WTC11 (cell line): Measurements from ENCODE around the gene DKK3. TPM values are rescaled to one million over a fixed set of nuclear protein-coding genes. Genes with fewer than 3 reads are reported as not detected.

Experiments used
- ATAC-seq: fragments of 200-7000 bp; cut with Tn5 transposase; 2 replicates; pipeline ENCODE4 v1.10.0; 2021; ENCODE audit warnings: mild to moderate bottlenecking, moderate library complexity
- CTCF ChIA-PET: fragments of 300-600 bp; sonication (Branson Sonifier 250); formaldehyde crosslinking; loops from one replicate; lab custom pipeline; 2021; ENCODE audit warnings: antibody characterized with exemption; lab: Charles Lee
- POLR2A ChIA-PET: fragments of 350-600 bp; sonication (Branson Sonifier 250); formaldehyde crosslinking; loops from one replicate; lab custom pipeline; 2021; ENCODE audit warnings: antibody characterized with exemption; lab: Charles Lee
- DNase-seq: peaks from one replicate; pipeline ENCODE4 v3.0.0; 2021; ENCODE audit warnings: low spot score
- H3K27ac Mint-ChIP-seq: 2 replicates; pipeline ENCODE4 v1.8.0; 2021; ENCODE audit warnings: mixed read lengths
- H3K27me3 Mint-ChIP-seq: 2 replicates; pipeline ENCODE4 v1.8.0; 2021; ENCODE audit warnings: low read depth, mild to moderate bottlenecking, moderate library complexity, mixed read lengths
- H3K36me3 Mint-ChIP-seq: 2 replicates; pipeline ENCODE4 v1.8.0; 2021; ENCODE audit warnings: mixed read lengths
- H3K4me1 Mint-ChIP-seq: 2 replicates; pipeline ENCODE4 v1.8.0; 2022; ENCODE audit warnings: mixed read lengths
- H3K4me3 Mint-ChIP-seq: 2 replicates; pipeline ENCODE4 v1.8.0; 2021; ENCODE audit warnings: mild to moderate bottlenecking, moderate library complexity, mixed read lengths
- H3K9me3 Mint-ChIP-seq: 2 replicates; pipeline ENCODE4 v1.8.0; 2021; ENCODE audit warnings: mixed read lengths
- ATF2 ChIP-seq: sonication (generic); formaldehyde crosslinking; IDR thresholded peaks from 2 replicates; pipeline ENCODE4 v1.8.1; 2022; ENCODE audit warnings: low read depth, missing genetic modification reagents, borderline replicate concordance
- ATF3 ChIP-seq: sonication (generic); formaldehyde crosslinking; conservative IDR thresholded peaks from 2 replicates; pipeline ENCODE4 v1.8.1; 2022; ENCODE audit warnings: mild to moderate bottlenecking, missing genetic modification reagents
- CTCF ChIP-seq: fragments of 200-600 bp; IDR thresholded peaks from 2 replicates; pipeline ENCODE4 v1.8.0; 2022; ENCODE audit warnings: antibody characterized with exemption
- EMX1 ChIP-seq: fragments of 250-450 bp; sonication (Bioruptor Pico); IDR thresholded peaks from 2 replicates; pipeline ENCODE4 v1.8.0; 2021; ENCODE audit warnings: mild to moderate bottlenecking
- ERG ChIP-seq: fragments of 250-450 bp; sonication (Bioruptor Pico); IDR thresholded peaks from 2 replicates; pipeline ENCODE4 v1.8.0; 2021; ENCODE audit warnings: mild to moderate bottlenecking
- ETV6 ChIP-seq: sonication (generic); formaldehyde crosslinking; IDR thresholded peaks from 2 replicates; pipeline ENCODE4 v1.8.1; 2022; ENCODE audit warnings: mild to moderate bottlenecking, missing genetic modification reagents
- FOXJ3 ChIP-seq: sonication (generic); formaldehyde crosslinking; IDR thresholded peaks from 2 replicates; pipeline ENCODE4 v1.9.0; 2021; ENCODE audit warnings: missing genetic modification reagents, mild to moderate bottlenecking, borderline replicate concordance
- FOXP4 ChIP-seq: sonication (generic); formaldehyde crosslinking; IDR thresholded peaks from 2 replicates; pipeline ENCODE4 v1.8.0; 2022; ENCODE audit warnings: mild to moderate bottlenecking, missing genetic modification reagents
- GRHL2 ChIP-seq: fragments of 250-450 bp; sonication (Bioruptor Pico); IDR thresholded peaks from 2 replicates; pipeline ENCODE4 v1.8.0; 2022; ENCODE audit warnings: mild to moderate bottlenecking, moderate library complexity; ENCODE audit not compliant: insufficient replicate concordance, severe bottlenecking
- IRF1 ChIP-seq: sonication (generic); formaldehyde crosslinking; IDR thresholded peaks from 2 replicates; pipeline ENCODE4 v1.8.0; 2023; ENCODE audit warnings: missing genetic modification reagents
- JUN ChIP-seq: sonication (generic); formaldehyde crosslinking; IDR thresholded peaks from 2 replicates; pipeline ENCODE4 v1.8.0; 2023; ENCODE audit warnings: mild to moderate bottlenecking, missing genetic modification reagents
- MXD4 ChIP-seq: fragments of 250-450 bp; sonication (Bioruptor Pico); IDR thresholded peaks from 2 replicates; pipeline ENCODE4 v1.8.0; 2021; ENCODE audit warnings: mild to moderate bottlenecking, moderate library complexity, borderline replicate concordance
- NFE2L1 ChIP-seq: sonication (generic); formaldehyde crosslinking; IDR thresholded peaks from 2 replicates; pipeline ENCODE4 v1.8.1; 2023; ENCODE audit warnings: missing genetic modification reagents
- NFYB ChIP-seq: sonication (generic); formaldehyde crosslinking; conservative IDR thresholded peaks from 2 replicates; pipeline ENCODE4 v1.8.0; 2022; ENCODE audit warnings: low read depth, missing genetic modification reagents
- PREB ChIP-seq: sonication (generic); formaldehyde crosslinking; IDR thresholded peaks from 2 replicates; pipeline ENCODE4 v1.8.1; 2022; ENCODE audit warnings: mild to moderate bottlenecking, missing genetic modification reagents, moderate library complexity, borderline replicate concordance
- PRRX2 ChIP-seq: fragments of 250-450 bp; sonication (Bioruptor Pico); IDR thresholded peaks from 2 replicates; pipeline ENCODE4 v1.8.0; 2021; ENCODE audit warnings: mild to moderate bottlenecking
- SMAD3 ChIP-seq: sonication (generic); formaldehyde crosslinking; IDR thresholded peaks from 2 replicates; pipeline ENCODE4 v1.8.0; 2022; ENCODE audit warnings: missing genetic modification reagents, mild to moderate bottlenecking, borderline replicate concordance
- SOX15 ChIP-seq: fragments of 250-450 bp; sonication (Bioruptor Pico); IDR thresholded peaks from 2 replicates; pipeline ENCODE4 v1.9.0; 2021; ENCODE audit warnings: mild to moderate bottlenecking
- ZNF232 ChIP-seq: sonication (generic); formaldehyde crosslinking; IDR thresholded peaks from 2 replicates; pipeline ENCODE4 v1.8.0; 2022; ENCODE audit warnings: mild to moderate bottlenecking, missing genetic modification reagents
- ZNF423 ChIP-seq: fragments of 250-450 bp; sonication (Bioruptor Pico); IDR thresholded peaks from 2 replicates; pipeline ENCODE4 v2.1.2; 2022; ENCODE audit warnings: mild to moderate bottlenecking, moderate library complexity
- total RNA-seq: library from RNA; stranded (reverse); gene quantifications from 3 replicates; pipeline ENCODE4 v1.2.3, GENCODE V29; 2021

Gene DKK3
- total RNA-seq, 1 experiment from 2014 or later, result 17.6 TPM

- TF ChIP-seq CTCF (no peak), ETV6 (CRISPR knock-in tag) (no peak), IRF1 (CRISPR knock-in tag) (no peak)
Measured at GRCh38 chr11:11975201-11976092, 33.0 kb downstream of the DKK3 start (continued).

- Mint-ChIP-seq H3K36me3 (no peaks in the 10 kb centered on the region), H3K27me3 (no peaks in the 10 kb centered on the region; the same call in 1 of the 2 replicates), H3K4me3 (no peak overlapping the region), H3K4me1 (peaks cover 28% of the 10 kb centered on the region), H3K9me3 (no peaks in the 10 kb centered on the region), H3K27ac (no peak overlapping the region)
- ATAC-seq, result no peak
- DNase-seq, result no peak
- TF ChIP-seq FOXJ3, result no peak
- TF ChIP-seq ZNF423 (CRISPR knock-in tag), result no peak
- TF ChIP-seq NFYB (CRISPR knock-in tag), result no peak
- no peak for TF ChIP-seq SOX15 (CRISPR knock-in tag)
- no peak for TF ChIP-seq IRF1 (CRISPR knock-in tag)
- TF ChIP-seq MXD4 (CRISPR knock-in tag), result no peak
- TF ChIP-seq JUN (CRISPR knock-in tag), result no peak
- no peak for TF ChIP-seq EMX1 (CRISPR knock-in tag)
- no peak for TF ChIP-seq ATF3 (CRISPR knock-in tag)
- no peak for TF ChIP-seq NFE2L1 (CRISPR knock-in tag)
- TF ChIP-seq ERG (CRISPR knock-in tag), result no peak
- TF ChIP-seq GRHL2, result no peak
- TF ChIP-seq ZNF232 (CRISPR knock-in tag), result no peak
- no peak for TF ChIP-seq SMAD3 (CRISPR knock-in tag)
- ChIA-PET POLR2A (no interaction called here), CTCF (interaction anchor here (1.2 to 1.3 kb wide), 2 partner anchors 34 to 70 kb away, joined by 3 to 7 read pairs; partner anchors contain the start of gene DKK3)
Measured at GRCh38 chr11:11973866-11974265, 34.6 kb downstream of the DKK3 start.

GRCh38 chr11:11973361-11973800 is 35.0 kb downstream of the DKK3 start:
- no peaks in the 10 kb centered on the region for H3K36me3 Mint-ChIP-seq
- no peak overlapping the region for H3K4me3 Mint-ChIP-seq
- CTCF ChIA-PET, result interaction anchor here (1.2 to 1.4 kb wide), 3 partner anchors 35 to 316 kb away, joined by 3 to 7 read pairs (median 3); partner anchors contain the start of gene DKK3
- POLR2A ChIA-PET, result no interaction called here
- no peaks in the 10 kb centered on the region; the same call in 1 of the 2 replicates for H3K27me3 Mint-ChIP-seq
- no peak overlapping the region for H3K27ac Mint-ChIP-seq
- DNase-seq (no peak), ATAC-seq (no peak)
- peaks cover 28% of the 10 kb centered on the region for H3K4me1 Mint-ChIP-seq
- no peaks in the 10 kb centered on the region for H3K9me3 Mint-ChIP-seq
- TF ChIP-seq ATF2, result no peak
- no peak for TF ChIP-seq PREB (CRISPR knock-in tag)
- no peak for TF ChIP-seq FOXP4 (CRISPR knock-in tag)
- TF ChIP-seq PRRX2 (CRISPR knock-in tag), result no peak
